ENCODE results near the gene SUPT7L.

SUPT7L gene

GRCh38 chr2:27707462-27708256 is 44.2 kb upstream of the SUPT7L start:
- Histone ChIP-seq H3K4me2 (ENCODE audit: low read length) (no peak overlapping the region), H3K4me1 (ENCODE audit: insufficient read depth, low read length, severe bottlenecking) (no peaks in the 10 kb centered on the region), H3K4me3 (ENCODE audit: low read depth, low read length, poor library complexity, severe bottlenecking) (no peak overlapping the region), H4K20me1 (ENCODE audit: insufficient read depth, low read length) (no peaks in the 10 kb centered on the region), H3K9me2 (ENCODE audit: low read depth, low read length) (no peaks in the 10 kb centered on the region), H3K9me3 (ENCODE audit: low read length) (no peaks in the 10 kb centered on the region), H3K27ac (ENCODE audit: low read depth, low read length, poor library complexity, severe bottlenecking) (no peak overlapping the region), H3K36me3 (ENCODE audit: insufficient read depth, low read length) (no peaks in the 10 kb centered on the region), H2AFZ (ENCODE audit: low read length) (no peak overlapping the region), H3K79me2 (ENCODE audit: insufficient read depth, low read length) (no peaks in the 10 kb centered on the region), H3F3A (ENCODE audit: insufficient read depth, low read length) (no peaks in the 10 kb centered on the region), H3K27me3 (ENCODE audit: insufficient read depth, low read length) (no peaks in the 10 kb centered on the region), H3K9ac (ENCODE audit: low read length) (no peak overlapping the region)
- no peak for TF ChIP-seq EZH2 (IDR thresholded peaks at IDR 0.05; ENCODE audit: borderline replicate concordance, low read length)
- TF ChIP-seq, protein P1, sequence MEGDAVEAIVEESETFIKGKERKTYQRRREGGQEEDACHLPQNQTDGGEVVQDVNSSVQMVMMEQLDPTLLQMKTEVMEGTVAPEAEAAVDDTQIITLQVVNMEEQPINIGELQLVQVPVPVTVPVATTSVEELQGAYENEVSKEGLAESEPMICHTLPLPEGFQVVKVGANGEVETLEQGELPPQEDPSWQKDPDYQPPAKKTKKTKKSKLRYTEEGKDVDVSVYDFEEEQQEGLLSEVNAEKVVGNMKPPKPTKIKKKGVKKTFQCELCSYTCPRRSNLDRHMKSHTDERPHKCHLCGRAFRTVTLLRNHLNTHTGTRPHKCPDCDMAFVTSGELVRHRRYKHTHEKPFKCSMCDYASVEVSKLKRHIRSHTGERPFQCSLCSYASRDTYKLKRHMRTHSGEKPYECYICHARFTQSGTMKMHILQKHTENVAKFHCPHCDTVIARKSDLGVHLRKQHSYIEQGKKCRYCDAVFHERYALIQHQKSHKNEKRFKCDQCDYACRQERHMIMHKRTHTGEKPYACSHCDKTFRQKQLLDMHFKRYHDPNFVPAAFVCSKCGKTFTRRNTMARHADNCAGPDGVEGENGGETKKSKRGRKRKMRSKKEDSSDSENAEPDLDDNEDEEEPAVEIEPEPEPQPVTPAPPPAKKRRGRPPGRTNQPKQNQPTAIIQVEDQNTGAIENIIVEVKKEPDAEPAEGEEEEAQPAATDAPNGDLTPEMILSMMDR (IDR thresholded peaks at IDR 0.05; ENCODE audit: low read length): no peak

DNA sequence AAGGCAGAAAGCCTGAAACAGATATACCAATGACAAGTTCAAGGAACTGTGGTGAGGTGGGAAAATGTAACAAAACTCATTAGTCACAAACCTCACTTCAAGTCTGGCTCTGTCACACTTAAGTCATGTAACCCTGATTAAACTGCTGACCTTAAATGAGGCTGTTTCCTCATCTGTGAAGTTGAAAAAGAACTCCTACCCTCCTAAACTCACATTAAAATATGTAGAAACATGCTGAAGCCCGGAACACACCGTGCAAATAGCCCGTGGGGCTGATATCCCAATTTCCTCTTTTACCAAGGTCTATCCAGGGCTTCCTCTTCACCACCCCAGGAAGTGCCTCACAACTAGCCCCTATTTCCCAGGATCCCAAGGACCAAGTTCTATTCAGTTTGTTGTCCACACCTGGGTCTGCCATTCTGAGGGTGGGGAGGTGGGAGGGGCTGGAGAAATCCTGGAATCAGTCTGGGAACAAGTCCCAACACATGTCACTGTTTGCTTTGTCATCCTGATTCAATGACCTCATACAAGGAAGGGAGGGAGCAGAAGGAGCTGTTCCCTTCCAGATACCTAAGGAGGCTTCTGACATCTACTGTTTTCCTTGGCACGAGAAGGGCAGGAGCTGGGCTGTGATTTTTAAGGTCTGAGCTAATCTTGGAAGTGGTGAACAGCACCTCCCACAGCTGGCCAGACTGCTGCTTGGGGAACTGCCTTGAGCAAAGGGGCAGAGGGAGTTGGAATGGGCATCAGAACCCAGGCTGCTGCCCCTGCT is 42.6 kb upstream of the SUPT7L start:
- no peaks in the 10 kb centered on the region for H4K20me1 ChIP-seq (ENCODE audit: insufficient read depth, low read length)
- no peak overlapping the region for H3K4me3 ChIP-seq (ENCODE audit: low read depth, low read length, poor library complexity, severe bottlenecking)
- H3K9ac ChIP-seq (ENCODE audit: low read length): no peak overlapping the region
- H2AFZ ChIP-seq (ENCODE audit: low read length): no peak overlapping the region
- H3K4me1 ChIP-seq (ENCODE audit: insufficient read depth, low read length, severe bottlenecking): no peaks in the 10 kb centered on the region
- H3K79me2 ChIP-seq (ENCODE audit: insufficient read depth, low read length): no peaks in the 10 kb centered on the region
- no peak overlapping the region for H3K4me2 ChIP-seq (ENCODE audit: low read length)
- TF ChIP-seq, protein P1 (IDR thresholded peaks at IDR 0.05; ENCODE audit: low read length): no peak
- TF ChIP-seq EZH2 (IDR thresholded peaks at IDR 0.05; ENCODE audit: borderline replicate concordance, low read length): no peak
- no peaks in the 10 kb centered on the region for H3K27me3 ChIP-seq (ENCODE audit: insufficient read depth, low read length)
- H3K9me3 ChIP-seq (ENCODE audit: low read length): no peaks in the 10 kb centered on the region
- no peaks in the 10 kb centered on the region for H3F3A ChIP-seq (ENCODE audit: insufficient read depth, low read length)
- no peaks in the 10 kb centered on the region for H3K9me2 ChIP-seq (ENCODE audit: low read depth, low read length)
- no peak overlapping the region for H3K27ac ChIP-seq (ENCODE audit: low read depth, low read length, poor library complexity, severe bottlenecking)
- no peaks in the 10 kb centered on the region for H3K36me3 ChIP-seq (ENCODE audit: insufficient read depth, low read length)

GRCh38 chr2:27704342-27704876 is 41.0 kb upstream of the SUPT7L start:
- Histone ChIP-seq H3K79me2 (ENCODE audit: insufficient read depth, low read length) (no peaks in the 10 kb centered on the region), H3F3A (ENCODE audit: insufficient read depth, low read length) (no peaks in the 10 kb centered on the region), H3K27me3 (ENCODE audit: insufficient read depth, low read length) (no peaks in the 10 kb centered on the region), H3K9me3 (ENCODE audit: low read length) (no peaks in the 10 kb centered on the region), H3K9me2 (ENCODE audit: low read depth, low read length) (no peaks in the 10 kb centered on the region), H4K20me1 (ENCODE audit: insufficient read depth, low read length) (no peaks in the 10 kb centered on the region), H2AFZ (ENCODE audit: low read length) (no peak overlapping the region), H3K36me3 (ENCODE audit: insufficient read depth, low read length) (no peaks in the 10 kb centered on the region), H3K9ac (ENCODE audit: low read length) (no peak overlapping the region), H3K4me3 (ENCODE audit: low read depth, low read length, poor library complexity, severe bottlenecking) (no peak overlapping the region), H3K4me2 (ENCODE audit: low read length) (no peak overlapping the region), H3K27ac (ENCODE audit: low read depth, low read length, poor library complexity, severe bottlenecking) (no peak overlapping the region), H3K4me1 (ENCODE audit: insufficient read depth, low read length, severe bottlenecking) (no peaks in the 10 kb centered on the region)
- no peak for TF ChIP-seq EZH2 (IDR thresholded peaks at IDR 0.05; ENCODE audit: borderline replicate concordance, low read length)
- TF ChIP-seq, protein P1 (IDR thresholded peaks at IDR 0.05; ENCODE audit: low read length): no peak
